ENCODE data around the gene RBMS2.

RBMS2 gene

GRCh38 chr12:56479625-56480024, 42.0 kb upstream of the RBMS2 start:
- no peak overlapping the region for H3K27ac ChIP-seq
- no peaks in the 10 kb centered on the region for H3K27me3 ChIP-seq
- H3K9me3 ChIP-seq = no peaks in the 10 kb centered on the region
- H3K4me3 ChIP-seq (ENCODE audit: low read depth in 1 of 2, low read length in 1 of 2) = no peak overlapping the region
- no peaks in the 10 kb centered on the region for H3K36me3 ChIP-seq
- peaks cover 10 to 12% of the 10 kb centered on the region in 2 experiments for H3K4me1 ChIP-seq (ENCODE audit: control insufficient read depth in 1 of 2, insufficient read depth in 1 of 2, low read depth in 1 of 2, low read length in 1 of 2)
- TF ChIP-seq, protein P1, sequence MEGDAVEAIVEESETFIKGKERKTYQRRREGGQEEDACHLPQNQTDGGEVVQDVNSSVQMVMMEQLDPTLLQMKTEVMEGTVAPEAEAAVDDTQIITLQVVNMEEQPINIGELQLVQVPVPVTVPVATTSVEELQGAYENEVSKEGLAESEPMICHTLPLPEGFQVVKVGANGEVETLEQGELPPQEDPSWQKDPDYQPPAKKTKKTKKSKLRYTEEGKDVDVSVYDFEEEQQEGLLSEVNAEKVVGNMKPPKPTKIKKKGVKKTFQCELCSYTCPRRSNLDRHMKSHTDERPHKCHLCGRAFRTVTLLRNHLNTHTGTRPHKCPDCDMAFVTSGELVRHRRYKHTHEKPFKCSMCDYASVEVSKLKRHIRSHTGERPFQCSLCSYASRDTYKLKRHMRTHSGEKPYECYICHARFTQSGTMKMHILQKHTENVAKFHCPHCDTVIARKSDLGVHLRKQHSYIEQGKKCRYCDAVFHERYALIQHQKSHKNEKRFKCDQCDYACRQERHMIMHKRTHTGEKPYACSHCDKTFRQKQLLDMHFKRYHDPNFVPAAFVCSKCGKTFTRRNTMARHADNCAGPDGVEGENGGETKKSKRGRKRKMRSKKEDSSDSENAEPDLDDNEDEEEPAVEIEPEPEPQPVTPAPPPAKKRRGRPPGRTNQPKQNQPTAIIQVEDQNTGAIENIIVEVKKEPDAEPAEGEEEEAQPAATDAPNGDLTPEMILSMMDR (IDR thresholded peaks at IDR 0.05) = no peak

DNA sequence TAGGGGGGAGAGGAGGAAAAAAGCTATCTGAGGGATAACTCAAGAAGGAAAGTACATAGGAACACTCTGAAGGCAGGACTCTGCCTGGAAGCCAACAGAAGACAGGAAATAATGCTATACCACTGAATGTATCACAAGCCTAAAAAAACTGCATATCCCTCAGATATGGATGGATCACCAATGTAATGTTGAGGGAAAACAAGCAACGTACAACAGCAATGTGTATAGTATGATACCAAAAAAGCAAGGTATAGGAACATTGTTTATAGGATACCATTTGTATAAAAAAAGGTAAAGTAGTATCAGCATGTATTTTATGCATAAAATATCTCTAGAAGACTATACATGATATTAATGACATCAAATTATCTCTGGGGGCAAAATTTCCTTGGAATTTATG, 37.1 kb upstream of the RBMS2 start:
- Histone ChIP-seq H3K36me3 (no peaks in the 10 kb centered on the region), H3K4me1 (ENCODE audit: control insufficient read depth in 1 of 2, insufficient read depth in 1 of 2, low read depth in 1 of 2, low read length in 1 of 2) (peaks cover 19 to 28% of the 10 kb centered on the region in 2 experiments), H3K27me3 (peaks cover 41% of the 10 kb centered on the region), H3K27ac (no peak overlapping the region), H3K9me3 (no peaks in the 10 kb centered on the region), H3K4me3 (ENCODE audit: low read depth in 1 of 2, low read length in 1 of 2) (no peak overlapping the region)
- TF ChIP-seq, protein P1 (IDR thresholded peaks at IDR 0.05) = no peak

GRCh38 chr12:56486694-56487093, 34.9 kb upstream of the RBMS2 start:
- Histone ChIP-seq H3K36me3 (no peaks in the 10 kb centered on the region), H3K9me3 (no peaks in the 10 kb centered on the region), H3K27ac (no peak overlapping the region), H3K4me3 (ENCODE audit: low read depth in 1 of 2, low read length in 1 of 2) (no peak overlapping the region), H3K27me3 (peaks cover 62% of the 10 kb centered on the region), H3K4me1 (ENCODE audit: control insufficient read depth in 1 of 2, insufficient read depth in 1 of 2, low read depth in 1 of 2, low read length in 1 of 2) (peaks cover 7 to 18% of the 10 kb centered on the region in 2 experiments)
- TF ChIP-seq, protein P1 (IDR thresholded peaks at IDR 0.05) = no peak

DNA sequence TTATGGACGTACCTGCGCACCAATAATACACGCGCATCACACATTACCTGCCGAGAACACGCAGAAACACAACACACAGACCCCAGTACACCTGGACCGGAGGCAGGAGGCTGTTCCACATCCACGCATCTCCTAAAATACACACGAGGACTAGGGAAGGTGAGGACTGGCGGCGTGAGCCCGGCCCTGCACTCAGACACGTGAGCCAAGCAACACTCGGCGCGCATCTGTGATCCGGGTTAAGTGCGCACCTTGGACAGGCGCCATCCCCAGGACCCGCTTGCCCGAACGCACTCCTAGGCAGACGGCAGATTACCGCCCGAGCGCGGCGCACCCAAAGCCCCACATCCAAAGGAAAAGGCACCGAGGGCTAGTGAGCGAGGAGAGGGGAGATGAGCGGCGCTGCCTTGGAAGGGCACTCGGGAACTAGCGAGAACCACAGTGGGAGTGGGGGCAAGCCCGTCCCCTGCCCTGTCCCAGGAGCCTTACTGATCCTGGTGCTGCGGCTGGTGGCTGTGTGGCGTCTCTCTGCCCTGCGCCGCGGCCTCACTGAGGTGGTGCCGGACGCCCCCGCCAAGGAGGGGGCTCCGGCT, 34.1 kb upstream of the RBMS2 start:
- no peak overlapping the region for H3K27ac ChIP-seq
- peaks cover 71% of the 10 kb centered on the region for H3K27me3 ChIP-seq
- H3K4me1 ChIP-seq (ENCODE audit: control insufficient read depth in 1 of 2, insufficient read depth in 1 of 2, low read depth in 1 of 2, low read length in 1 of 2) = peaks cover 7 to 18% of the 10 kb centered on the region in 2 experiments
- no peaks in the 10 kb centered on the region for H3K9me3 ChIP-seq
- TF ChIP-seq, protein P1 (IDR thresholded peaks at IDR 0.05) = no peak
- peak overlapping the region; percentile 32 to 60 for H3K4me3 ChIP-seq (ENCODE audit: low read depth in 1 of 2, low read length in 1 of 2)
- no peaks in the 10 kb centered on the region for H3K36me3 ChIP-seq

DNA sequence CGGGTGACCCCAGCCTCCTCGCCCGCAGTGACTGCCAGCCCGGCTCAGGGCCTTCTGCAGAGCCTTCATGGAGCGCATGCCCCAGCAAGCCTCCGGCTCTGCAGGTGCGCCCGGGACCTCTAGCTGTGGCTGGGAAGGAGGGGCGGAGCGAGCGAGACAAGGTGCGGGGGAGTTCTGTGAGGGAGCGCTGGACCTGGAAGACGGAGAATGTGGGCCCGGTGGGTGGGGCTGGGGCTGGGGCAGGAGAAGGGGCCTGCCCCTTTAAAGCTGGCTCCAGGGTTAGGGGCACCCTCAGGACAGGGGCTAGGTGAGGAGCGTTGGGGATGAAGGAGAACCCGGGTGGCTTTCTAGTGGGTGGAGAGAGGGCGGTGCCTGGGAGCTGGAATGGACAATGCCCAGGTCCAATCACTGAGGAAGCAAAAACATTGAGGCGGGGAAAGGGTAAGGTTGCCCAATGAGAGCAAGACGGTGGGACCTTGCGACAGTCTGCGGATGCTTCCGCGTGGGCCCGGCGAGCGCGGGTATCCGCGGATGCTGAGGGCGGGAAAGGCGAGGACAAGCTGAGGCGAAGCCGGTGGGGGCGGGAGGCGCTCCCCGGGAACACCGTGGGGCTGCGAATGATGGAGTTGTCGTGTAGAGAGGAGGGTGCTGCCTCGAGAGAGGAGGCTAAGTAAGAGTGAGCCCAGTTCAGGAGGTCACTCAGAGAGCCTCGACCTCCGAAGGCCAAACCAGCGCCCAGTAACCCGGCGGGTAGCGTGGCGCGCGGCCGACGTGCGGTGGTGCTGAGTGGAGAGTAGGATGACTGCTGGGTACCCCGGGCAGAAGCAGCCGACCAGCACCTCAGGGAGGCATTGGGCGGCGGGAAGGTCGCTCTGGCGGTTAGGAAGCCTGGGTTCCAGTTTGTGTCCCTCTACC, 33.3 kb upstream of the RBMS2 start, which contains the start of gene GLS2:
Gene GLS2, minus strand, starts transcription at position 121 of the 915 bp plus-strand sequence. Its CDS starts 43 bp downstream, at position 78.
- peaks cover 7 to 18% of the 10 kb centered on the region in 2 experiments for H3K4me1 ChIP-seq (ENCODE audit: control insufficient read depth in 1 of 2, insufficient read depth in 1 of 2, low read depth in 1 of 2, low read length in 1 of 2)
- H3K9me3 ChIP-seq = no peaks in the 10 kb centered on the region
- H3K27me3 ChIP-seq = peaks cover 74% of the 10 kb centered on the region
- H3K36me3 ChIP-seq = no peaks in the 10 kb centered on the region
- H3K4me3 ChIP-seq (ENCODE audit: low read depth in 1 of 2, low read length in 1 of 2) = peak within 1 kb of the TSS; percentile 32 to 60
- TF ChIP-seq, protein P1 (IDR thresholded peaks at IDR 0.05) = no peak
- no peak within 1 kb of the TSS for H3K27ac ChIP-seq
